Forelimb muscle (tissue), 1 donor: ENCODE measurements around the gene SLX9. TPM values are rescaled to one million over a fixed set of nuclear protein-coding genes. Genes with fewer than 3 reads are reported as not detected.

Source experiments
- DNase-seq: peaks from one replicate; pipeline ENCODE4 v3.0.0-alpha.2; 2013; ENCODE audit warnings: low read depth
- polyA plus RNA-seq: library from polyadenylated mRNA; unstranded; fragments of 120-200 nt; gene quantifications from one replicate; pipeline ENCODE4 v1.2.1, GENCODE V29; 2013; ENCODE audit not compliant: insufficient read length

Gene SLX9, protein sequence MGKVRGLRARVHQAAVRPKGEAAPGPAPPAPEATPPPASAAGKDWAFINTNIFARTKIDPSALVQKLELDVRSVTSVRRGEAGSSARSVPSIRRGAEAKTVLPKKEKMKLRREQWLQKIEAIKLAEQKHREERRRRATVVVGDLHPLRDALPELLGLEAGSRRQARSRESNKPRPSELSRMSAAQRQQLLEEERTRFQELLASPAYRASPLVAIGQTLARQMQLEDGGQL
- 23.4 TPM for polyA plus RNA-seq

GRCh38 chr21:44939532-44940115 is at the start of gene SLX9:
SLX9 (plus strand) TSS chr21:44940029; CDS start chr21:44940058, 29 bp downstream.
- no peak for DNase-seq

GRCh38 chr21:44890338-44890931 is 49.4 kb upstream of the SLX9 start:
- DNase-seq = no peak

GRCh38 chr21:44890961-44891541 is 48.8 kb upstream of the SLX9 start:
- no peak for DNase-seq

GRCh38 chr21:44891631-44892031 is 48.2 kb upstream of the SLX9 start:
- no peak for DNase-seq

GRCh38 chr21:44892095-44892494 is 47.7 kb upstream of the SLX9 start:
- DNase-seq = no peak

- DNase-seq = no peak
Measured at GRCh38 chr21:44892536-44893277, 47.1 kb upstream of the SLX9 start.

- no peak for DNase-seq
Measured at GRCh38 chr21:44893278-44893556, 46.6 kb upstream of the SLX9 start.

- no peak for DNase-seq
Measured at GRCh38 chr21:44893948-44894656, 45.7 kb upstream of the SLX9 start.

DNA sequence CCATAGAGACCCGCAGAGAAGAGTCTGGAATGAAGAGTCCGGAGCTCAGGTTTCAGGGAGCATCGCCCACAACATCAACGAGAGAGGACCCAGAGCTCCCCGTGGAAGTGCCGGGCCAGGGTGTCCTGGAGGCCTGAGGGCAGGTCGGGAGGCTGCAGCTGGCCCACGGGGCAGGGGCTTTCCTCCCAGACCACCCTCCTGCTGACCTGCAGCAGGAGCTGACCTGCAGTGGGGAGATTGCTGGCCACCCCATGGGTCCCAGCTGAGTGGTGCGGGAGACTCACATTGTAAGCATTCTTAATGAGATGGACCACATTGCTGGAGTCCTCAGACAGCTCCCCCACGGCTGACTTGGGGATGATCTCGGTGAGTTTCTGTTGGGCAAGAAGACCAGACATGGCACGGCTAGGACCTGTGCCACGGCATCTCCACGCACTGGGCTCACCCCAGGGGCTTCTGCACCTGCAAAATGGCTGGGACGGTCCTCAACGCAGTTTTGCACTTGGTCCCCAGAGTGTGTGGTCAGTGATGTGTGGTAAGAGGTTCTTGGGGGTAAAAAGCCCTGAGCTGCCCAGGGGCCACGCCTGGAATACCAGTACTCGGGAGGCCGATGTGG is 45.0 kb upstream of the SLX9 start:
- DNase-seq = no peak

DNA sequence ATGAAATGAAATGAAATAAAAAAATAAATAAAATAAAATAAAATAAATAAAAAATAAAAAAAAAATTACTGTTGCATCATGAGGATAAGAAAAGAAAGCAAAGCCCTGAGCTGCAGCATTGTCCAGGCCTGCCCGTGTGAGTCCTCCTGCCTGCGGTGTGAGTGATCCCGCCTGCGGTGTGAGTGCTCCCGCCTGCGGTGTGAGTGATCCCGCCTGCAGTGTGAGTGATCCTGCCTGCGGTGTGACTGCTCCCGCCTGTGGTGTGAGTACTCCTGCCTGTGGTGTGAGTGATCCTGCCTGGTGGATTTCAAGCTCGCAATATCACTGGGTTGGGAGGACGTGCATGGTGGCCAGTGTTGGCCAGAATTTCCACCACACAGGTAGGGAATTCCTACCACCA is 44.0 kb upstream of the SLX9 start:
- DNase-seq = no peak

DNA sequence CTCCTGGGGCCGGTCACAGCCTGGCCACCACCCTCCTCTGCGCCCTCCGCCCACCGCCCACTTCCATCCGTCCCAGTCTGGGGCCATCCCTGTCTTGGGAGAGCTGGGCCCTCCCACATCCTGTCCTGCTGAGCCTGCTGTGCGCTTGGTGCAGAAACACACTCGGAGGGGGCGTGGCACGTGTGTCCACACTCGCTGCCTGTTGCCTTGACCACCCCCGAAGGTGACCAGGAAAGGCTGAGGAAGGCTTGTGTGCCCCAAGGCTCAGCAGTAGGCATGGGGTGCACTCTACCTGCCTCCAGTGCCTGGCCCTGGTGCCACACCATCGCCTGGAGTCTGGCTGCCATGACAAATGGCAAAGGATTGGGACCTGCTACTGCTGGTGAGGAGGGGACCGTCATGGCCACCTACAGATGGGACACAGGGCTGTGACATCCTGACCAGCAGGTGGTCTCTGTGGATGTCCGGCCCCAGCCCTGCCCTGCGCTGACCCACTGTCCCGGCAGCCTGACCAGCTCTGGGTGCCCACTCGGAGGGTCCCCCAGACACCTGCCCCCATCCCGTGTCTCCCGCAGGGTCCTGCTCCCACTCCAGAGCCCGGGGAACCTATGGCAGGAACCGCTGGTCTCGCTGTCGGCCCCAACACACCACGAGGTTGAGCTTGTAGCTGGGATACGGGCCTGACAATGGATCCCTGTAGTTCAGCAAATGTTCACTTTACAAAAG is 43.1 kb upstream of the SLX9 start:
- no peak for DNase-seq

- DNase-seq = no peak
Measured at GRCh38 chr21:44897326-44898010, 42.4 kb upstream of the SLX9 start.

DNA sequence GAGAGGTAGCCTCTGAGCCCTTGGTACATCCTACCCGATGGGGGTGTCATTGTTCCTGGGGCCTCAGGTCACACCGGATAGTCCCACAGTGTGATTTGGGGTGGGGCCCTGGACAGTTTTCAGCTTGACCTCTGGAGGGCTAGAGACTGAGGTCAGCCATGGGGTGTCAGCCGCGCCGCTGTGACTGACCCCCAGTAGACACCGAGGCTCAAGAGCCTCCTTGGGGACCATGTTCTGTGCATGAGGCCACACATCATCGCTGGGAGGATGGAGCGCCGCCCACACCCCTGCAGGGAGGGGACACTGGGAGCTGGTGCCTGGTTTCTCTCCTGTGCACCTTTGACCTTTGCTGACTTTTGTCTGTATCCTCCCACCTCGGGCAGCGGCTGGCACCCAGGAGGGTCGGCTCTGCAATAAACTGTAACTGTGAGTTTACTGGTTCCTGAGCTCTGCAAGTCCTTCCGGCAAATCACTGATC is 41.8 kb upstream of the SLX9 start:
- no peak for DNase-seq

- DNase-seq = no peak
Measured at GRCh38 chr21:44898851-44899767, 40.7 kb upstream of the SLX9 start.

DNA sequence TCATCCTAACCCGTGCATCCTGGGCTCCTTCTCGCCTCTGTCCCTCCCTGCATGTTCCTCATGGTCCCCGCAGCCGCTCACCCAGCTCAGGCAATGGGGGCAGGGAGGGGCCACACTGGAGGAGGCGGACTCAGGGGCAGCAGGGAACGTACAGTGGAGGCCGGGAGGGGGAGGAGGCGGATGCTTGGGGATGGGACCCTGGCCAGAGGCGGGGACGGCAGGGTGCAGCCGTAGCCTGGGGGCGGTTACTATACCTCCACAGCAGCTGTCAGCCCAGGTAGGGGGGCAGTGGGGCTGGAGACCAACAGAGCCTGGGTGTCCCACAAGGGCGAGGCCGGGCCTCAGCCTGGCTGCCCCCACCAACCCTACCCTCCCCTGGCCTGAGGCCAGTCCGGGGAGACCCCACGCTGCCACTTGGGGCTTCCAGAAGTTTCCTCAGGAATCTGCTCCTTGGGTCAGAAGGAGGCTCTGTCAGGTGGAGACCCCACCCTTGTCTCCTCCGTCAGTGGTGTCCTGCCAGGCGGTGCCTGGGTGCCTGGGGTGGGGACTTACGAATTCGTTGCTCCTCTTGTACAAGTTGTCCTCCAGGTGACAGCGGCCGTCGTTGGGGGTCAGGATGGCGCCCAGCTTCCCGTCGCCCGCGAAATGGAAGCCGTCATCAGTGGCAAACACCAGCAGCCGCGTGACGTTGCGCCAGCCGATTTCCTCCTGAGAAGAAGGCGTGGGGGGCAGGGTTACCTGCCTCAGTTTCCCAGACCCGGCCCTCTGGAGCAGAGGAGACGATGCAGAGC is 39.9 kb upstream of the SLX9 start:
- DNase-seq = no peak

DNA sequence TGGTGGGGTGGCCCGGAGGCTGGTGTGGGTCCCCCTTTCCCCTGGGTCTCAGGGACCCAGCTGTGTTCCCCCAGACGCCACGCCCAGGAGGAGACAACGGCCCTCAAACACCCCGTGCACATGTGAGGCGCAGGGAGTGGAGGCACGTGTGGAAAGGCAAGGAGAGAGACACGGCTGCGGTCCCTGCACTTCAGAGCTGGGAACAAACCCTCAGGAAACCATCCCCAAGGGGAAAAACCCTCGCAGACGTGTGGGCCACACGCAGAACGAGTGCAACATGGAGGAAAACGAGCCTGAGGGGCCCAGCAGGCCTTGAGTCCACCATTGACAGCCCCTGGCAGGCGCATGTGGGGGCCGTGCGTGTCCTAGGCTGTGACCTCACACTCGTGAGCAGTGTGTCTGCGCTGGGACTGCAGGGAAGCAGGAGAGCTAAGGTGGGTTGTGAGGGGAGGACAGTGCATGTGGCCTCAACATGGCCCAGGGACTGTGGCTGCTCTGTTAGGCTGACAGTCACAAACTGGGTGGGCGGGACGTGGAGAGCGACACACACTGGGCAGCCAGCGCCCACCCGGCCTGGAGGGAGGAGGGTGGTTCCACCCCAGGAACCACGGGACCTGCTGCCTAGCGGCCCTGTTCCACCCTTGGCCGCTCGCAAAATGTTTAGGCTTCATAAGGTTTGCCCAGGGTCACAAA is 39.1 kb upstream of the SLX9 start:
- DNase-seq = no peak

- no peak for DNase-seq
Measured at GRCh38 chr21:44901391-44902074, 38.3 kb upstream of the SLX9 start.
